Jurkat, Clone E6-1 (cell line): Measurements from ENCODE around the gene WDHD1. TPM values are rescaled to one million over a fixed set of nuclear protein-coding genes. Genes with fewer than 3 reads are reported as not detected.
A peak's percentile ranks its signal among the peaks of the same experiment; 100 is the strongest.
"Not testable (repeated sequence)": the region's sequence is repeated elsewhere in the genome, so short reads cannot be mapped to it uniquely, and the experiment has no call there.

Source experiments
- DNase-seq: peaks from one replicate; pipeline ENCODE4 v3.0.0-alpha.2; 2011; ENCODE audit warnings: low read depth, low spot score
- H3K4me3 ChIP-seq: 2 replicates; pipeline ENCODE4 v1.5.1; 2011; ENCODE audit warnings: mild to moderate bottlenecking, low read length, control low read depth, moderate library complexity
- polyA plus RNA-seq: library from polyadenylated mRNA; unstranded; fragments of >200 nt; gene quantifications from one replicate; pipeline ENCODE4 v1.2.1, GENCODE V29; 2012; ENCODE audit warnings: missing spikeins; ENCODE audit not compliant: insufficient read length, insufficient read depth

The WDHD1 gene
- polyA plus RNA-seq = 32.4 TPM

- peak; percentile 90 for DNase-seq
- peak within 1 kb of the TSS; percentile 97 for H3K4me3 ChIP-seq
These were observed at the start of gene WDHD1, which contains the start of gene SOCS4 for GRCh38 chr14:55026793-55027561. WDHD1 (minus strand) TSS chr14:55027099; CDS start chr14:55026787, 312 bp downstream. SOCS4 (plus strand) TSS chr14:55027236; CDS start chr14:55043042, 15,806 bp downstream.

DNA sequence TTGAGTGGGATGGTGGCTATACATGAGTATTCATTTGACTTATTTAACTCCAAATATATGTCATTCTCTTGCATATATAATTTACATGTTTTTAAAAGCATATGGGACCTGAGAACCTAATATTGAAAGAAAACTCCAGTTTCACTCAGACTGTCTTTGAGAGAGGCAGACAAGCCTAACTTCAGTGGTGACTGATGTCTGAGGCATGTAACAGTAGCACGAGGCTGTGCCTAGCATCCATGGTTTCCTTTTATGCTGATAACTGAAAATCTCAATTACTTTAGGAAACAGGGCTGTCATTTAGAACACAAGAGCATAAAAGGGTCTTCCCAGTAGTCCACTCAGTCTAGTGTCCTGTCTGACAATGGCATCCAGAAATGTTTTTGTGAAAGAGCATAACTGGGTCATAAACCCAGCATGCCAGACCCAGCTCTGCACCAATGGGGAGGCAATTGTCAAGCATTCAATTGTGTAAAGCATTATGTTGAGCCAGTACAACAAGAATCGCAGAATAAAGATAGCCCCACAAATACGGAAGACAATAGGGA is 48.8 kb upstream of the WDHD1 start:
- no peak for DNase-seq
- H3K4me3 ChIP-seq = no peak overlapping the region

DNA sequence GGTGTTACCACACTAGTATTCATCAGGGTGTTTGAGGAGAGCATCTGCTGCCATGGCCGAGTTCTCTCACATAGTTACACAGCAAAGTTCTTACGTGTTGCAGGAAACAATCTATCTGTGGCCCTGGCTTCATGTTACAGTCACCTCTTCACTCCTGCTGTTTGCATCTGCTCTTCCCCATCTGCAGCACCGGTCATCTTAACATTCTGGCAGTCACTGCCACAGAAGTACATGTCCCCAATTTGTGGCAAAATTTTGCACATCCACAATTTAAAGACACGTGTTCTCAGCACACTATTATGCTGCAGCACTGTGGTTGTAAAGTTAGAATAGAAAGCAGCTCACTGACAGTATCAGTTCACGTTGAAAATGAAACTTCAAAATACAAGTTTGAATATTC is 47.8 kb upstream of the WDHD1 start:
- H3K4me3 ChIP-seq = no peak overlapping the region
- no peak for DNase-seq

DNA sequence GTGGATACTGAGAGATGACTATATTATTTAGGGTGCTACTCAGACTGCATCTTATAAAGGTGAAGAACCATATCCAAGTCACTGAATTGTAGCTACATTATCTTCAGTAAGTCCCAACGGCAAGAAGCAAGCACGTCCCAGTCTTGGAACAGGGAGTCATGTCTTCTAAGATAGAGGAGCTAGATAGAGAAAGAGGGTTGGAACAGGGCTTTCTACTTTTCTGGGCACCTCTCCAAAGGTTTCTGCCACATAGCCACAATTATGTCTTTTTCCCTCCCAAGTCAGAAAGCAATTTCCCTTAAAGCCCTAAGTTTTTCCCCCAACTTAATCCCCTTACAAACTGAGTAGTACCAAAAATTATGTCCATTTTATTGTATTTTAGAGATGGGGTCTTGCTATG is 47.0 kb upstream of the WDHD1 start:
- DNase-seq = no peak
- H3K4me3 ChIP-seq = no peak overlapping the region

- DNase-seq = no peak
- no peak overlapping the region for H3K4me3 ChIP-seq
These were observed 45.2 kb upstream of the WDHD1 start for GRCh38 chr14:55071870-55072640.

DNA sequence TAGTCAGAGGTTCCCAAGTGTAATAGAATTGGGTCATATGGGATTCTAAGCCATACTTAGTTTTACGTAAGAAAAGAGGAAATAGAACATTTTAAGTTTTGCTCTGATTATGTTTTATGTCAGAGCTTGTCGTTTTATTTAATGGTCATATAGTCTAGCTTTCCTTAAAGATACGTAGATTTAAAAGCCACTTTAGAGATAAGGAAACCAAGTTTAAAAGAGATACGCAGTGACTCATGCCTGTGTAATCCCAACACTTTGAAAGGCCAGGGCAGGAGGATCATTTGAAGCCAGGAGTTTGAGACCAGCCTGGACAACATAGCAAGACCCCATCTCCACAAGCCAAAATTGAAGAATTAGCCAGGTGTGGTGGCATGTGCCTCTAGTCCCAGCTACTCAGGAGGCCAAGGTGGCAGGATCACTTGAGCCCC is 44.1 kb upstream of the WDHD1 start:
- no peak overlapping the region for H3K4me3 ChIP-seq
- no peak for DNase-seq

DNA sequence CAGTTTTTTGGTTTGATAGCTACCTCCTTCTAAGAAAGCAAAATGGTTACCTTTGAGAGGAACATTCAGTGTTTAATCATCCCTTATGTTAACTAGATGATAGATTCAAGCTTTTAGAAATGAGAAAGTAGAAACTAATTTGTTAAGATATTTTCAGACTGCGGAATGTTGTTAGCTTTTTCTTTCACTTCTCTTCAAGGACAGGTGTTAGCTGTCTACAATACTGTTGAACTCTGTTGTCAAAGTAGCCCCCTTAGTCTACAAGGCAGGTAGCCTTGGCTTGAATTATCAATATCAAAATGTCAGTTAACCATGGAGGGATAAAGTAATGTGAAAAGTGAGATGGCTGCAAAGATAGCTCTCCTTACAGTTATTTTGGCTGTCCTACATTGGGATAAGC is 39.3 kb upstream of the WDHD1 start:
- no peak overlapping the region for H3K4me3 ChIP-seq
- DNase-seq = no peak

- no peak for DNase-seq
- H3K4me3 ChIP-seq = no peak overlapping the region
These were observed 38.5 kb upstream of the WDHD1 start for GRCh38 chr14:55065411-55065810.

DNA sequence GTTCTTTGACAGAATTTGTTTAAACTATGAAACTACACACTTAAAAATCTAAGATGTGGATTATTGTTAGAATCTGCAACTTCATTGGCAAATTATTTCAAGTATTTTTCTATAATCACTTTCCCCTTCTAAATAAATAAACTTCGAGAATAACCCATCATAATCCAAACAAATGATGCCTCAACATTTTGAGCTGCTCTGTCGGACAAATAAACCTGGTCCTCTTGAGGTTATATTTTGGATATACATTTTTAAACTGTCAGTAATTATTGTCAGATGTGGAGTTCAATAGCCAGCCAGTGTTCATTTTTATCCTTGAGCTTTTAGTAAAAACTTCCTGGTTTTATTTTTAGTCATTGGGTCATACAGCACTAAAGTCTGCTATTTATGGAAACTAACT is 38.0 kb upstream of the WDHD1 start:
- not testable (repeated sequence) for H3K4me3 ChIP-seq, DNase-seq

DNA sequence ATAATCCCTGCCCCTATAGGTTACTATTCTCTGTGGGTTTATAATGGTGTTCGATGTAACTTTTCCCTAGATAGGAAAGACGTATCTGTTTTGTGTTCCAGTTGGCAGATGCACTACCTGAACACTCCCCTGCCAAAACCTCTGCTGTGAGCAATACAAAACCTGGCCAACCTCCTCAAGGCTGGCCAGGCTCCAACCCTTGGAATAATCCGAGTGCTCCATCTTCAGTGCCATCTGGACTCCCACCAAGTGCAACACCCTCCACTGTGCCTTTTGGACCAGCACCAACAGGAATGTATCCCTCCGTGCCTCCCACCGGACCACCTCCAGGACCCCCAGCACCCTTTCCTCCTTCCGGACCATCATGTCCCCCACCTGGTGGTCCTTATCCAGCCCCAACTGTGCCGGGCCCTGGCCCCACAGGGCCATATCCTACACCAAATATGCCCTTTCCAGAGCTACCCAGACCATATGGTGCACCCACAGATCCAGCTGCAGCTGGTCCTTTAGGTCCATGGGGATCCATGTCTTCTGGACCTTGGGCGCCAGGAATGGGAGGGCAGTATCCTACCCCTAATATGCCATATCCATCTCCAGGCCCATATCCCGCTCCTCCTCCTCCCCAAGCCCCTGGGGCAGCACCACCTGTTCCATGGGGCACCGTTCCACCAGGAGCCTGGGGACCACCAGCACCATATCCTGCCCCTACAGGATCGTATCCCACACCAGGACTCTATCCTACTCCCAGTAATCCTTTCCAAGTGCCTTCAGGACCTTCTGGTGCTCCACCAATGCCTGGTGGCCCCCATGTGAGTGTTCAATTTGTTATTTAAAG is 35.8 kb upstream of the WDHD1 start:
- H3K4me3 ChIP-seq = no peak overlapping the region
- no peak for DNase-seq

DNA sequence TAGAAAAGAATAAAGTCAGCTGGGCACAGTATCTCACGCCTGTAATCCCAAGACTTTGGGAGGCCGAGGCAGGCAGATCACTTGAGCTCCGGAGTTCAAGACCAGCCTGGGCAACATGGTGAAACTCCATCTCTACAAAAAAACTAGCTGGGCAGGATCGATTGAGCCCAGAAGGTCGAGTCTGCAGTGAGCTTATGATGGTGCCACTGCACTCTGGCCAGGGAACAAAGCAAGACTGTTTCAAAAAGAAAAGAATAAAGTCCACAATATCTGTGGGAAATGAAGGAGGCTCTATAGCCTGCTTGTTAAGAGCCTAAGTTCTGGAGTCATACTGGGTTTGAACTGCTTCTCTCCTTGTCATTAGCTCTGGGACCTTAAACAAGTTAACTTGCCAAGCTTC is 32.4 kb upstream of the WDHD1 start:
- no peak overlapping the region for H3K4me3 ChIP-seq
- DNase-seq = no peak

DNA sequence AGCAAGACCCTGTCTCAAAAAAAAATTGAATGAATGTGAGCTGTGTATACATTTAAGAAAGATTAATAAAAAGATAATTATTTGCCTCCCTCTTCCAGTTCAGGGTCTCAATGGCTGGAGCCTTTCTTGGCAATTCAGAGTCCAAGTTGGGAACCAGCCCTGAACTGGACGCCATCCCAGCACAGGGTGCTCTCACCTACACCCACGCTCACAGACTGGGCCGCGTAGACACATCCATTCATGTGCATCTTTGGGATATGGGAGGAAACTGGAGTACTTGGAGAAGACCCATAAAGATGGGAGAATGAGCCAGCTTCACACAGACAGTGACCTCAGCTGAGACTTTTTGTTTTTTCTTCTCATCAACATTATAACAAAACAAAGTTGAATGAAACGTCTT is 31.0 kb upstream of the WDHD1 start:
- no peak for DNase-seq
- H3K4me3 ChIP-seq = no peak overlapping the region

DNA sequence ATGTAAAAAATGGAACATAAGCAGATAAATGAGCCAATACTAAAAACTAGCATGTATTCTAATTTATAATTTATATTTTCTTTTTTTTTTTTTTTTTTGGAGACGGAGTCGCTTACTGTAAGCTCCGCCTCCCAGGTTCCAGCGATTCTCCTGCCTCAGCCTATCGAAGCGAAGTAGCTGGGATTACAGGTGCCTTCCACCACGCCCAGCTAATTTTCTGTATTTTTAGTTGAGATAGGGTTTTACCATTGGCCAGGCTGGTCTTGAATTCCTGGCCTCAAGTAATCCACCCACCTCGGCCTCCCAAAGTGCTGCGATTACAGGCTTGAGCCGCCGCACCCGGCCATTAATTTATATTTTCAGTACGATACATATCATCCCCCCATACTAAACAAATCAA is 27.2 kb upstream of the WDHD1 start:
- no peak overlapping the region for H3K4me3 ChIP-seq
- DNase-seq = no peak

- no peak overlapping the region for H3K4me3 ChIP-seq
These were observed 26.6 kb upstream of the WDHD1 start for GRCh38 chr14:55053500-55053899.

DNA sequence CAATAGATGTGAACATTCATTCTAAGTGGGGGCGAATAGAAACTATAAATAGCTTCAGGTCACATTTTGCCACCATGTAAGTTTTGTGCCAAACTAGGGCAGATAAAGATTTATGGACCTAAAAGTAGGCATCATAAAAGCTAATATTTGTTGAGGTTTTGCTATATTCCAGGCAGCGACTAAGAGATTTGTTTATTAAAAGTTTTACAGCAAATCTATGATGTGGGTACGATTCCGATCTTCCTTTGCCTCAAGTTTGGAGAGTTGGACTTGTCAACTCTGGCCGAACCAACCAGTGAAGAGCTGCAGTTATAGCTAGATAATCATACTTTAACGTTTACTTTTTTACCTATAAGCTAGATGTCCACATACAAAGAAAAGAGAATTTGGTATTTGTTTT is 26.1 kb upstream of the WDHD1 start:
- H3K4me3 ChIP-seq = peak overlapping the region; percentile 96; the same call in 1 of the 2 replicates
- no peak for DNase-seq

More at GRCh38 chr14:55053500-55053899, 26.6 kb upstream of the WDHD1 start:
- DNase-seq = no peak

DNA sequence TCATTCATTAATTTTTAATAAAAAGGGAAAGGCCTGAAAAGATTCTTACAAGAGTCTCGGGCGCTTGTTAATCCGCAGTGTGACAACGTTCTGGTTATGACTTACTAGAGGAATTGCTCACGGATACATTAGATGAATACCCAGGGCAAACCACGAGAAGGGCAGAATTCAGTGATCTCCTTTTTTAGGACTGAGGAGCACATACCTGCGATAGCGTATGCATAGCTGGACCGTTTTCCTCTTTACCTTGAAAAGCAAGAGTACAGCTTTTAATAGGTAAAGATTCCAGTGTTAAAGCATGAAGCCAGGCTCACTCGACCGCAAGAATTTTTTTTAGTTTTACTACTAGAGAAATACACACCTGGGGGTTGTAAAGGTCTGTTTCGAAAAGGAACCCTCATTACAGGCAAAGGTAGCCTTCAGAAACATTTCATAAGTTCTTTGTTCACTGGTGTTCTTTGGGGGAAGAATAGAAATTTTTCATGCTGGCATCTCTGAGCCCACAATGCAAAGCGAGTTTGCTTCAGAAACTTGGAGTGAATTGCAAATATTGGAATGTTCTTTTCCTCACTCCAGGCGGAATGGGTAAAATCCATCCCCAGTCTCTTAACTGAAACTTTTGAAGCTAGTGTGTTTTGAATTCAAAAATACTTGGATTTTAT is 25.5 kb upstream of the WDHD1 start:
- DNase-seq = no peak
- peak overlapping the region; percentile 96 for H3K4me3 ChIP-seq

GRCh38 chr14:55051423-55052268 is 24.7 kb upstream of the WDHD1 start, which contains the start of gene MAPK1IP1L:
MAPK1IP1L (plus strand) TSS chr14:55051647; CDS start chr14:55061684, 10,037 bp downstream.
- peak; percentile 78 for DNase-seq

GRCh38 chr14:55051165-55051422 is 24.2 kb upstream of the WDHD1 start:
- no peak for DNase-seq
- peak overlapping the region; percentile 96 for H3K4me3 ChIP-seq

More at GRCh38 chr14:55051423-55052268, 24.7 kb upstream of the WDHD1 start, which contains the start of gene MAPK1IP1L:
- peak within 1 kb of the TSS; percentile 96 for H3K4me3 ChIP-seq
